ENCODE measurements around the gene HAUS3. TPM values are rescaled to one million over a fixed set of nuclear protein-coding genes. Genes with fewer than 3 reads are reported as not detected.

The HAUS3 gene
- total and polyA plus RNA-seq, 10 of the 15 experiments (the other 5 are each of a cell fraction or from before 2014, with no cell fraction given) = 4.2 to 23.9 (median 12.3) TPM

DNA sequence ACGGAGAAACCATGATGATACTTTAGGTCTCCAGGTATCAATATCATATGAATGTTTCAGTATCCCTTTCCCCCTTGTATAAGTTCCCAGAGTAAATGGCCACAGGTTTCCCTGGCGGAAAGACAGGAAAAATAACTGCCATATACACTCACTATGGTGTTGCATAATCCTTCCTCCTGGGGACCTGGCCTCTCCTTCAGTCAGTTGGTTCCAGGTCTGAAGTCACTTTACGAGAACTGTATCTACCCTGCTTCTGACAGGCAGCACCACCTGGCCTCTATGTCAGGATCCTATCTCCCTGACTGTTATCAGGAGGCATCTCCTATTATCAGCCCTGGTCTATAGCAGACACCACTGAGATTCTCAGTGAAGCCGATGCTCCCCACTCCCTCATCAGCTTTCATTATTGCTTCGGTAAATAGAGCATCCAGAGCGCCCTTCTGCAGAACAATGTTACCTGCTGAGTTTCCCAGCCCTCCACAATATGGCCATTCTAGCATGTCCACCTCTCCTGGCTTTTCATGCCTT, 22.6 kb downstream of the HAUS3 start:
- Histone ChIP-seq H3K27me3 (replicated peaks in 1 of 2; ENCODE audit: control insufficient read depth in 2 of 2, insufficient read depth in 2 of 2, low read length in 1 of 2) (no peaks in the 10 kb centered on the region), H4K20me1 (ENCODE audit: control insufficient read depth, insufficient read depth) (no peaks in the 10 kb centered on the region), H3K36me3 (ENCODE audit: control insufficient read depth in 2 of 2, insufficient read depth in 2 of 2, low read length in 1 of 2) (no peaks in the 10 kb centered on the region), H2AFZ (ENCODE audit: control insufficient read depth, low read depth, low read length) (no peak overlapping the region), H3K4me2 (ENCODE audit: control insufficient read depth, insufficient read depth) (no peak overlapping the region), H3K79me2 (ENCODE audit: control insufficient read depth, insufficient read depth, low read length) (no peaks in the 10 kb centered on the region), H3K9me3 (replicated peaks; ENCODE audit: control insufficient read depth, insufficient read depth, low read length) (no peaks in the 10 kb centered on the region), H3K9ac (ENCODE audit: control insufficient read depth, insufficient read depth, low read length) (no peak overlapping the region), H3K27ac (ENCODE audit: control insufficient read depth, insufficient read depth) (no peak overlapping the region), H3K4me1 (ENCODE audit: control insufficient read depth, insufficient read depth, low read length) (no peaks in the 10 kb centered on the region), H3K4me3 (no peak overlapping the region)
- WGBS (ENCODE audit: insufficient coverage, insufficient replicate concordance, low lambda C conversion rate, missing lambda C conversion rate) = 95% methylated on average over 6 of the region's 6 CpGs
- SMC1A ChIA-PET (ENCODE audit: uncharacterized antibody, unreplicated experiment) = interaction anchor here (0.8 to 6.4 kb wide), 16 partner anchors 8 to 315 kb away, joined by 3 to 43 read pairs (median 4); no protein-coding TSS in a partner anchor
- FAIRE-seq = no peak
- DNase-seq (ENCODE audit: low read depth, low spot score) = no peak
- POLR2A ChIA-PET = interaction anchor here (0.5 kb wide), 1 partner anchor 9 kb away, joined by 5 read pairs; no protein-coding TSS in a partner anchor
- in situ Hi-C loops (cut with MboI) (loop anchor here (5.0 kb wide), 1 partner anchor 223 kb away; no protein-coding TSS in a partner anchor), intact Hi-C loops (cut with micrococcal nuclease; ENCODE audit: unreplicated experiment) (no loop called here)
- no TSS peak for BruUV-seq (replicated peaks)
- RAD21 ChIA-PET (ENCODE audit: unreplicated experiment) = interaction anchor here (0.7 to 2.1 kb wide), 15 partner anchors 13 to 735 kb away, joined by 3 to 20 read pairs (median 5); partner anchors contain the start of genes CFAP99, HAUS3, POLN and RNF4
- ATAC-seq = no peak
- CTCF ChIA-PET = interaction anchor here (0.7 to 5.6 kb wide), 39 partner anchors 8 to 744 kb away, joined by 3 to 52 read pairs (median 6); partner anchors contain the start of genes CFAP99, GRK4, HAUS3 and NOP14
- TF ChIP-seq CREB1 (IDR thresholded peaks at IDR 0.05; ENCODE audit: low read depth) = no peak
- no peak for TF ChIP-seq PML (IDR thresholded peaks at IDR 0.05; ENCODE audit: low read length)
- no peak for TF ChIP-seq KAT2A (conservative IDR thresholded peaks at IDR 0.05; ENCODE audit: control insufficient read depth, low read depth, low read length)
- TF ChIP-seq, protein P1, sequence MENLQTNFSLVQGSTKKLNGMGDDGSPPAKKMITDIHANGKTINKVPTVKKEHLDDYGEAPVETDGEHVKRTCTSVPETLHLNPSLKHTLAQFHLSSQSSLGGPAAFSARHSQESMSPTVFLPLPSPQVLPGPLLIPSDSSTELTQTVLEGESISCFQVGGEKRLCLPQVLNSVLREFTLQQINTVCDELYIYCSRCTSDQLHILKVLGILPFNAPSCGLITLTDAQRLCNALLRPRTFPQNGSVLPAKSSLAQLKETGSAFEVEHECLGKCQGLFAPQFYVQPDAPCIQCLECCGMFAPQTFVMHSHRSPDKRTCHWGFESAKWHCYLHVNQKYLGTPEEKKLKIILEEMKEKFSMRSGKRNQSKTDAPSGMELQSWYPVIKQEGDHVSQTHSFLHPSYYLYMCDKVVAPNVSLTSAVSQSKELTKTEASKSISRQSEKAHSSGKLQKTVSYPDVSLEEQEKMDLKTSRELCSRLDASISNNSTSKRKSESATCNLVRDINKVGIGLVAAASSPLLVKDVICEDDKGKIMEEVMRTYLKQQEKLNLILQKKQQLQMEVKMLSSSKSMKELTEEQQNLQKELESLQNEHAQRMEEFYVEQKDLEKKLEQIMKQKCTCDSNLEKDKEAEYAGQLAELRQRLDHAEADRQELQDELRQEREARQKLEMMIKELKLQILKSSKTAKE (IDR thresholded peaks at IDR 0.05; ENCODE audit: low read depth, poor library complexity, severe bottlenecking) = no peak
- TF ChIP-seq RAD21 (IDR thresholded peaks at IDR 0.05; ENCODE audit: insufficient read depth, low read depth, low read length) = no peak
- TF ChIP-seq HCFC1 (IDR thresholded peaks at IDR 0.05; ENCODE audit: low read length) = no peak
- TF ChIP-seq, protein P2, sequence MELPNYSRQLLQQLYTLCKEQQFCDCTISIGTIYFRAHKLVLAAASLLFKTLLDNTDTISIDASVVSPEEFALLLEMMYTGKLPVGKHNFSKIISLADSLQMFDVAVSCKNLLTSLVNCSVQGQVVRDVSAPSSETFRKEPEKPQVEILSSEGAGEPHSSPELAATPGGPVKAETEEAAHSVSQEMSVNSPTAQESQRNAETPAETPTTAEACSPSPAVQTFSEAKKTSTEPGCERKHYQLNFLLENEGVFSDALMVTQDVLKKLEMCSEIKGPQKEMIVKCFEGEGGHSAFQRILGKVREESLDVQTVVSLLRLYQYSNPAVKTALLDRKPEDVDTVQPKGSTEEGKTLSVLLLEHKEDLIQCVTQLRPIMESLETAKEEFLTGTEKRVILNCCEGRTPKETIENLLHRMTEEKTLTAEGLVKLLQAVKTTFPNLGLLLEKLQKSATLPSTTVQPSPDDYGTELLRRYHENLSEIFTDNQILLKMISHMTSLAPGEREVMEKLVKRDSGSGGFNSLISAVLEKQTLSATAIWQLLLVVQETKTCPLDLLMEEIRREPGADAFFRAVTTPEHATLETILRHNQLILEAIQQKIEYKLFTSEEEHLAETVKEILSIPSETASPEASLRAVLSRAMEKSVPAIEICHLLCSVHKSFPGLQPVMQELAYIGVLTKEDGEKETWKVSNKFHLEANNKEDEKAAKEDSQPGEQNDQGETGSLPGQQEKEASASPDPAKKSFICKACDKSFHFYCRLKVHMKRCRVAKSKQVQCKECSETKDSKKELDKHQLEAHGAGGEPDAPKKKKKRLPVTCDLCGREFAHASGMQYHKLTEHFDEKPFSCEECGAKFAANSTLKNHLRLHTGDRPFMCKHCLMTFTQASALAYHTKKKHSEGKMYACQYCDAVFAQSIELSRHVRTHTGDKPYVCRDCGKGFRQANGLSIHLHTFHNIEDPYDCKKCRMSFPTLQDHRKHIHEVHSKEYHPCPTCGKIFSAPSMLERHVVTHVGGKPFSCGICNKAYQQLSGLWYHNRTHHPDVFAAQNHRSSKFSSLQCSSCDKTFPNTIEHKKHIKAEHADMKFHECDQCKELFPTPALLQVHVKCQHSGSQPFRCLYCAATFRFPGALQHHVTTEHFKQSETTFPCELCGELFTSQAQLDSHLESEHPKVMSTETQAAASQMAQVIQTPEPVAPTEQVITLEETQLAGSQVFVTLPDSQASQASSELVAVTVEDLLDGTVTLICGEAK (IDR thresholded peaks at IDR 0.05; ENCODE audit: borderline replicate concordance) = no peak
- TF ChIP-seq, protein P3, sequence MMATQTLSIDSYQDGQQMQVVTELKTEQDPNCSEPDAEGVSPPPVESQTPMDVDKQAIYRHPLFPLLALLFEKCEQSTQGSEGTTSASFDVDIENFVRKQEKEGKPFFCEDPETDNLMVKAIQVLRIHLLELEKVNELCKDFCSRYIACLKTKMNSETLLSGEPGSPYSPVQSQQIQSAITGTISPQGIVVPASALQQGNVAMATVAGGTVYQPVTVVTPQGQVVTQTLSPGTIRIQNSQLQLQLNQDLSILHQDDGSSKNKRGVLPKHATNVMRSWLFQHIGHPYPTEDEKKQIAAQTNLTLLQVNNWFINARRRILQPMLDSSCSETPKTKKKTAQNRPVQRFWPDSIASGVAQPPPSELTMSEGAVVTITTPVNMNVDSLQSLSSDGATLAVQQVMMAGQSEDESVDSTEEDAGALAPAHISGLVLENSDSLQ (IDR thresholded peaks at IDR 0.05) = no peak
- TF ChIP-seq, protein P4, sequence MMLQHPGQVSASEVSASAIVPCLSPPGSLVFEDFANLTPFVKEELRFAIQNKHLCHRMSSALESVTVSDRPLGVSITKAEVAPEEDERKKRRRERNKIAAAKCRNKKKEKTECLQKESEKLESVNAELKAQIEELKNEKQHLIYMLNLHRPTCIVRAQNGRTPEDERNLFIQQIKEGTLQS (IDR thresholded peaks at IDR 0.05; ENCODE audit: borderline replicate concordance, extremely low read depth, low read depth, low read length) = no peak
- TF ChIP-seq, protein P5, sequence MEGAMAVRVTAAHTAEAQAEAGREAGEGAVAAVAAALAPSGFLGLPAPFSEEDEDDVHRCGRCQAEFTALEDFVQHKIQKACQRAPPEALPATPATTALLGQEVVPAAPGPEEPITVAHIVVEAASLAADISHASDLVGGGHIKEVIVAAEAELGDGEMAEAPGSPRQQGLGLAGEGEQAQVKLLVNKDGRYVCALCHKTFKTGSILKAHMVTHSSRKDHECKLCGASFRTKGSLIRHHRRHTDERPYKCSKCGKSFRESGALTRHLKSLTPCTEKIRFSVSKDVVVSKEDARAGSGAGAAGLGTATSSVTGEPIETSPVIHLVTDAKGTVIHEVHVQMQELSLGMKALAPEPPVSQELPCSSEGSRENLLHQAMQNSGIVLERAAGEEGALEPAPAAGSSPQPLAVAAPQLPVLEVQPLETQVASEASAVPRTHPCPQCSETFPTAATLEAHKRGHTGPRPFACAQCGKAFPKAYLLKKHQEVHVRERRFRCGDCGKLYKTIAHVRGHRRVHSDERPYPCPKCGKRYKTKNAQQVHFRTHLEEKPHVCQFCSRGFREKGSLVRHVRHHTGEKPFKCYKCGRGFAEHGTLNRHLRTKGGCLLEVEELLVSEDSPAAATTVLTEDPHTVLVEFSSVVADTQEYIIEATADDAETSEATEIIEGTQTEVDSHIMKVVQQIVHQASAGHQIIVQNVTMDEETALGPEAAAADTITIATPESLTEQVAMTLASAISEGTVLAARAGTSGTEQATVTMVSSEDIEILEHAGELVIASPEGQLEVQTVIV (IDR thresholded peaks at IDR 0.05; ENCODE audit: borderline replicate concordance, partially characterized antibody) = no peak

All from GM12878 (cell line).